Stimulated activated naive CD4-positive, alpha-beta T cell treated with Interleukin-2 at 50 U/mL for 16 hours (primary cell): ENCODE results near the gene INPP5A.
"Not testable (repeated sequence)": the region's sequence is repeated elsewhere in the genome, so short reads cannot be mapped to it uniquely, and the experiment has no call there.

ENCODE experiments used
- DNase-seq: peaks from one replicate; lab custom pipeline; 2025; lab: John Stamatoyannopoulos, UW

Gene INPP5A

GRCh38 chr10:132825783-132826523 lies 288.4 kb downstream of the INPP5A start:
- DNase-seq: not testable (repeated sequence)

GRCh38 chr10:132826524-132827422 lies 289.2 kb downstream of the INPP5A start:
- no peak for DNase-seq

- DNase-seq: no peak
Measured at GRCh38 chr10:132827423-132827789, 289.8 kb downstream of the INPP5A start.

- DNase-seq: no peak
Measured at GRCh38 chr10:132827861-132828539, 290.4 kb downstream of the INPP5A start.

- no peak for DNase-seq
Measured at GRCh38 chr10:132828681-132829080, 291.1 kb downstream of the INPP5A start.

- DNase-seq: no peak
Measured at GRCh38 chr10:132829403-132829802, 291.8 kb downstream of the INPP5A start.

- no peak for DNase-seq
Measured at GRCh38 chr10:132832186-132832969, 294.8 kb downstream of the INPP5A start.
